ENCODE data around the gene DSG3.

Gene DSG3

GRCh38 chr18:31516437-31516836 lies 68.9 kb downstream of the DSG3 start:
- H3K4me3 ChIP-seq (ENCODE audit: low read depth, low read length): no peak overlapping the region
- DNase-seq (ENCODE audit: low read depth, low spot score): no peak
- in situ Hi-C loops (cut with HindIII; ENCODE audit: low sequenced_read_pairs): no loop called here
- TF ChIP-seq, protein P1, sequence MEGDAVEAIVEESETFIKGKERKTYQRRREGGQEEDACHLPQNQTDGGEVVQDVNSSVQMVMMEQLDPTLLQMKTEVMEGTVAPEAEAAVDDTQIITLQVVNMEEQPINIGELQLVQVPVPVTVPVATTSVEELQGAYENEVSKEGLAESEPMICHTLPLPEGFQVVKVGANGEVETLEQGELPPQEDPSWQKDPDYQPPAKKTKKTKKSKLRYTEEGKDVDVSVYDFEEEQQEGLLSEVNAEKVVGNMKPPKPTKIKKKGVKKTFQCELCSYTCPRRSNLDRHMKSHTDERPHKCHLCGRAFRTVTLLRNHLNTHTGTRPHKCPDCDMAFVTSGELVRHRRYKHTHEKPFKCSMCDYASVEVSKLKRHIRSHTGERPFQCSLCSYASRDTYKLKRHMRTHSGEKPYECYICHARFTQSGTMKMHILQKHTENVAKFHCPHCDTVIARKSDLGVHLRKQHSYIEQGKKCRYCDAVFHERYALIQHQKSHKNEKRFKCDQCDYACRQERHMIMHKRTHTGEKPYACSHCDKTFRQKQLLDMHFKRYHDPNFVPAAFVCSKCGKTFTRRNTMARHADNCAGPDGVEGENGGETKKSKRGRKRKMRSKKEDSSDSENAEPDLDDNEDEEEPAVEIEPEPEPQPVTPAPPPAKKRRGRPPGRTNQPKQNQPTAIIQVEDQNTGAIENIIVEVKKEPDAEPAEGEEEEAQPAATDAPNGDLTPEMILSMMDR (IDR thresholded peaks at IDR 0.05; ENCODE audit: low read depth, low read length): no peak

- in situ Hi-C loops (cut with HindIII; ENCODE audit: low sequenced_read_pairs): no loop called here
- DNase-seq (ENCODE audit: low read depth, low spot score): no peak
- TF ChIP-seq, protein P1 (IDR thresholded peaks at IDR 0.05; ENCODE audit: low read depth, low read length): no peak
- H3K4me3 ChIP-seq (ENCODE audit: low read depth, low read length): no peak overlapping the region
Observed at GRCh38 chr18:31526374-31526773, 78.8 kb downstream of the DSG3 start.

Measured in astrocyte of the spinal cord (primary cell).